SK-N-MC (cell line): ENCODE results near the gene CDC42BPB.
A peak's percentile ranks its signal among the peaks of the same experiment; 100 is the strongest.

Source experiments
- DNase-seq: peaks from one replicate; pipeline ENCODE4 v3.0.0-alpha.2; 2011; ENCODE audit warnings: low read depth, low spot score
- H3K27ac ChIP-seq: fragments of 200-600 bp; sonication (generic); 2 replicates; pipeline ENCODE4 v1.5.1; 2016; ENCODE audit warnings: mixed run types
- H3K36me3 ChIP-seq: fragments of 200-600 bp; sonication (generic); 2 replicates; pipeline ENCODE4 v1.6.1; 2017; ENCODE audit warnings: antibody characterized with exemption, low read length, mixed read lengths; ENCODE audit not compliant: insufficient read depth
- H3K4me3 ChIP-seq: fragments of 200-600 bp; sonication (generic); 2 replicates; pipeline ENCODE4 v1.5.1; 2016
- H3K9ac ChIP-seq: fragments of 200-600 bp; sonication (generic); 2 replicates; pipeline ENCODE4 v1.8.0; 2017; ENCODE audit warnings: mixed run types, mixed read lengths; ENCODE audit not compliant: insufficient read length
- H3K9me3 ChIP-seq: fragments of 200-600 bp; sonication (generic); 2 replicates; pipeline ENCODE4 v1.6.1; 2017; ENCODE audit warnings: low read depth, mild to moderate bottlenecking, antibody characterized with exemption, low read length, moderate library complexity, mixed read lengths
- EZH2 ChIP-seq: fragments of 200-600 bp; sonication (generic); IDR thresholded peaks from one replicate; pipeline ENCODE4 v1.6.1; 2017; ENCODE audit warnings: antibody characterized with exemption
- FOXP2 ChIP-seq: optimal IDR thresholded peaks from 2 replicates; pipeline ENCODE3; 2011; ENCODE audit warnings: mild to moderate bottlenecking, moderate library complexity; ENCODE audit not compliant: insufficient read depth; ENCODE audit errors: extremely low read length, control extremely low read depth
- POLR2AphosphoS5 ChIP-seq: IDR thresholded peaks from 2 replicates; pipeline ENCODE4 v1.6.1; 2012; ENCODE audit warnings: mild to moderate bottlenecking, low read depth, low read length, borderline replicate concordance

Gene CDC42BPB

DNA sequence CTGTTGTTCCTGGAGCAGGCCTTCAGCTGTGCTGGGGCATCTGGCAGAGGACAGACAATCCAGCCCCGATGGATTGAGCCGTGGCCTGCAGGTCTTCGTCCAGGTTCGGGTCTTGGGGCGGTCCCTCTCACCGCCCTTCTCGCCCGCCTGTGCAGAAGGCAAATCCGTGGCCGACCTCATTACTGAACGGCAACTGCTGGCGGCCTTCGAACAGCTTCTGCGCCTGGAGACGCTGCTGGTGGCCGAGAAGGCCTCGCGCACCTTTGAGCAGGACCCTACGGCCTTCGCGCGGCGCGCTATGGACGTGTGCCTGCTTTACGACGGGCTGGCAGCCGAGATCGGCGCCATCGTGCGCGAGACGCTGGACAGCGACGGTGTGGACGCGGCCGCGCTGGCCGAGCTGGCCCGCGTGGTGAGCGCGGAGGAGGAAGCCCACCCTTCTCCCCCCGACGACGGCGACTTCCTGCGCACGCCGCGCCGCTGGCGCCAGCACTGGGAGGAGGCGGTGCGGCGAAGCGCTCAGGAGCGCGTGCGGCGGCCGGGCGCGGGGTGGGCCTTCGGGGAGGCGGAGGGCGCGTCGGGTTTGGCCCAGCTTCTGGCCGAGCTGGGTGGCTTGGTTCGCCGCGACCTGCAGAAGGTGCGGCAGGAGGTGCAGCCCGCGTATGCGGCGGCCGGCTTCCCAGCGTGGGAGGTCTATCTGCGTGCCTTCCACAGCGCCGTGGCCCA, 44.8 kb upstream of the CDC42BPB start:
- TF ChIP-seq EZH2 (no peak), POLR2AphosphoS5 (no peak), FOXP2 (no peak)
- DNase-seq = no peak
- no peak overlapping the region for H3K4me3 ChIP-seq
- H3K36me3 ChIP-seq = no peaks in the 10 kb centered on the region
- no peak overlapping the region for H3K27ac ChIP-seq
- H3K9me3 ChIP-seq = no peaks in the 10 kb centered on the region
- H3K9ac ChIP-seq = no peak overlapping the region

DNA sequence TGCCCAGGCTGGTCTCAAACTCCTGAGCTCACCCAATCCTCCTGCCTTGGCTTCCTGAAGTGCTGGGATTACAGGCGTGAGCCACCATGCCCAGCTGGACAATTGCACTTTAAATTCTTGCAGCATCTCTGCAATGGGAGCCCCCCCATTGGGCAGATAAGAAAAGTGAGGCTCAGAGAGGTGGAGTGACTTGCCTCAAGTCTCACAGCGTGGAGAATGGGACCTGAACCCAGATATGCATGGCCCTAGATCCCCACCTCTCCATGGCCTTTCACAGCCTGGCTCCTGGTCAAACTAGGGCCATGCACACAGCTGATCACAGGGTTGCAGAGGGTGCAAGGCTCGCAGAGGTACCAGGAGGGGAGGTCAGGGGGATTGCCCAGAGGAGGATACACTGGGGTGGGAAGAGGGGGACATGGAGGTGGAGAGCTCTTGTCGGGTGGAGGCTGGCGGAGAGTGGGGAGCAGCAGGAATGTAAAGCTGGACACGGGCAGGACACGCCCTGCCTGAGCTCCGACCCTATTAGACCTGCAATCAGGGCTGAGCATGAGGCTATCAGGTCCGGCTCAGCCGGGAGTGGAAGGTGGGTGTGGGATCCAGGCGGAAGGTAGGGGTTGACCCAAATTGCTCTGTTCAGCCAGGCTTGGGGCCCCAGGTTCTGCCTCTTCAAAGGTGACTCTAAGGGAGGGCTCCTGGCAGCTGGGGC, 44.1 kb upstream of the CDC42BPB start:
- Histone ChIP-seq H3K27ac (no peak overlapping the region), H3K9me3 (no peaks in the 10 kb centered on the region), H3K4me3 (no peak overlapping the region), H3K36me3 (no peaks in the 10 kb centered on the region), H3K9ac (no peak overlapping the region)
- TF ChIP-seq POLR2AphosphoS5 (no peak), FOXP2 (no peak), EZH2 (no peak)
- no peak for DNase-seq

DNA sequence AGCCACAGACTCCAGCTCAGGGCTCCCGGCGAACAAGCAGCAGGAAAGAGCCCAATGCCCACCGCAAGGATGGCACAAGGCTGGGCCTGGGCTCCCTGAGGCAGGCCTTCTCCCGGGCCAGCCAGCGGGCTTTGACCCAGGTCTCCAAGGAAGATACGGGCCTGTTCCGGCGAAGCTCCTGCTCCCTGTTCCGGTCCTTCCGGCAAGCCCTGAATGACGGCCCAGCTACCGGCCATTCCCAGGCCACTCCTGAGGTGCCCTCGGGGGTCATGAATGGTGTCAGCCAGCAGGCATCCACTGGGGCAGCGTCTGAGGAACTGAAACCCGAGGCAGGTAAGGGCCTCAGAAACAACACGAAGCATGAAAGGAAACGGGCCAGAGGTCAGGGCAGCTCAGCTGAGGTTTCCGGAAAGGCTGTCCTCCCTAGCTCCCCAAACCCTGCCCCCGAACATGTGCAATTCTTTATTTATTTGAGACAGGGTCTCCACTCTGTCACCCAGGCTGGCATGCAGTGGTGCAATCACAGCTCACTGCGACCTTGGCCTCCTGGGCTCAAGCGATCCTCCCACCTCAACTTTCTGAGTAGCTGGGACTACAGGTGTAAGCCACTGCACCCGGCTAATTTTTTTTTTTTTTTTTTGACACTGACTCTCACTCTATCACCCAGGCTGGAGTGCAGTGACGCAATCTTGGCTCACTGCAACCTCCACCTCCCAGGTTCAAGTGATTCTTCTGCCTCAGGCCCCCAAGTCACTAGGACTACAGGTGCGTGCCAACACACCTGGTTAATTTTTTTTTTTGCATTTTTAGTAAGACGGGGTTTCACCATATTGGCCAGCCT, 43.2 kb upstream of the CDC42BPB start:
- no peak for DNase-seq
- Histone ChIP-seq H3K9ac (no peak overlapping the region), H3K9me3 (no peaks in the 10 kb centered on the region), H3K36me3 (no peaks in the 10 kb centered on the region), H3K4me3 (no peak overlapping the region), H3K27ac (no peak overlapping the region)
- no peak for TF ChIP-seq EZH2
- TF ChIP-seq FOXP2 = no peak
- no peak for TF ChIP-seq POLR2AphosphoS5

GRCh38 chr14:103099733-103100280, 42.5 kb upstream of the CDC42BPB start:
- H3K9ac ChIP-seq = no peak overlapping the region
- no peak for DNase-seq
- H3K4me3 ChIP-seq = no peak overlapping the region
- no peaks in the 10 kb centered on the region for H3K36me3 ChIP-seq
- H3K27ac ChIP-seq = no peak overlapping the region
- TF ChIP-seq EZH2 (no peak), FOXP2 (no peak), POLR2AphosphoS5 (no peak)
- no peaks in the 10 kb centered on the region for H3K9me3 ChIP-seq

DNA sequence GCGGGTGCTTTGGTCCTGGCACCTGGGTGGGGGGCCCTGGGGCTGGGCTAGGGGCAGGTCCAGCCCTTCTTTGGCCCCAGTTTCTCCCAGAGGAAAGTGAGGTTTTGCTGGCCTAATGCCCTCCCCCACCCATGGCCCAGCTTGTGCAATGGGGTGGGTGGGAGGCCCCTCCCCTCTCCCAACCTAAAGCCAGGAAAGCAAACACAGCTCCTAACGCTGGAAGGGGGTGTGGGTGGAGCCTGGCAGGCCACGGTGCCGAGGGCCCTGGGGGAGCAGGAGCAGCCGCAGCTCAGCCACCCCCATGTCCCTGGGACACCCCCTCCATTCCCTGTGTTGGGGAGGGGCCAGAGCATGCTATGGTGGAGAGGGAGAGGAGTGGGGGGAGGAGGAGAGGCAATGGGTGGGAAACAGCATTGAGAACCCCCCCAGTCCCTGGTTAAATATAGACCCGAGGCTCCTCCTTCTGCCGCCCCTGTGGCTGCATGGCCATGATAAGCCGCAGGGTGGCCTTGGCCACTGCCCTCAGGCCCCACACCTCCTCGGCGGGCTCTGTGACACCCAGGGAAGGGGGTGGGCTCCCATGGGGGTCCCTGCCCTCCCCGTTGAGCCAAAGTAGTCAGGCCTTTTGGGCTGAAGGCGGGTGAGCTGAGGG, 41.9 kb upstream of the CDC42BPB start:
- no peak for DNase-seq
- H3K27ac ChIP-seq = no peak overlapping the region
- no peak for TF ChIP-seq EZH2
- no peak for TF ChIP-seq POLR2AphosphoS5
- peak; percentile 51 for TF ChIP-seq FOXP2
- peak overlapping the region; percentile 30 for H3K9ac ChIP-seq
- no peaks in the 10 kb centered on the region for H3K9me3 ChIP-seq
- no peaks in the 10 kb centered on the region for H3K36me3 ChIP-seq
- H3K4me3 ChIP-seq = peak overlapping the region; percentile 19

GRCh38 chr14:103097994-103098957, 40.9 kb upstream of the CDC42BPB start:
- TF ChIP-seq EZH2 (no peak), FOXP2 (no peak), POLR2AphosphoS5 (no peak)
- H3K9ac ChIP-seq = no peak overlapping the region
- no peak overlapping the region for H3K4me3 ChIP-seq
- no peaks in the 10 kb centered on the region for H3K9me3 ChIP-seq
- H3K36me3 ChIP-seq = no peaks in the 10 kb centered on the region
- no peak for DNase-seq
- H3K27ac ChIP-seq = no peak overlapping the region
